Measurements from ENCODE around the gene VWA5B1.
"Not testable (repeated sequence)": the region's sequence is repeated elsewhere in the genome, so short reads cannot be mapped to it uniquely, and the experiment has no call there.

VWA5B1 gene

DNA sequence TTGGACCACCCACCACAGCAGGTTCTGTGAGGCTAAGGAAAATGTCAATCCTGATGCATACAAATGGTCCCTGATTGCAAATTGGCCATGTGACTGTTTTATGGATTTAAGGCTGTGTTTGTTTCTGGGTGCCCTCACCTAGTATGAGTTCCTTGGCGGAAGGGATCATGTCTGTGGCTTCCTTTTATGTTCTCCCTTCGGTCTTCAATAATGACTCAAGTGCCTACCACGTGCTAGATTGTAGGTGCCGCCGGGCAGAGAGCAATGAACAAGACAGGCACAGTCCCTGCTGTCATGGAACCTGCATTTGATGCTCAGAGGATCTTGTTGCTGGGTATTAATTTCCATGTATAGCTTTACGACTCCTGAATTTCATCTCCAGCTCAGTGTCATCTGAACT is 9.8 kb upstream of the VWA5B1 start:
- DNase-seq (ENCODE audit: low read depth, low spot score): no peak

DNA sequence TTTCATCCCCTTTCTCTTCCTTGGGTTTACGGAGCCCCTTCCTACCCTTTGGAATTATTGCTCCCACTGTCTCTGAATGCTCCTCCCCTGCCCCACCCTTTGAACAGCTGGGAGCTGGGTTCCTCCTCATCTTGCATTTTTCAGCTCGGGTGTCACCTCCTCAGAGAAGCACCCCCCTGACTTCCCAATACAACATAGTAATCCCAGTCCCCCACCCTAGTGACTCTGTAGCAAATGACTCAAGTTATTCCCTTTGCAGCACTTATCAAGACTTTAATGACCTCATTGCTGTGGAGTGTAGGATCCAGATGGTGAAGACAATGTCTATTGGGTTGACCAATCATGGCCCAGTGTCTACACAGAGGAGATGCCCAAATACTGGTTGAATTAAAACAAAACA is 8.9 kb upstream of the VWA5B1 start:
- DNase-seq (ENCODE audit: low read depth, low spot score): no peak

DNA sequence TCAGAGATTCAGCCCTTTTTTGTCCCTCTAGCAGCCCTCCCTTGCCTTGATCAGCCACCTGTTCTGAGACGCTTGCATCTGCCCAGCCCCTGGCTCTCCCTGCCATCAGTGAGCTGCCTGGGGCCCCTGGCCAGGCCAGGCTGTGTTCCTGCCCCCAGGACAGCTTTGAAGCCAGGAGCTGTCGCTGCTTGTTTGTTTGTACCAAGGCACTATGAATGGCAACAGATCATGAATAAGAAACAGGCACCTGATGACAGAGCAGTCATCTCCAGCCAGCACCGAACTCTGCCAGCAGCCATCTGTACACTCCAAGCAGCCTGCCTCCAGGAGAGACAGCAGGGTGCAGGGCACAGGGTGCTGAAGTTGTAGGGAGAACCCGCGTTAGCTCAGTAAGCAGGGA is 8.1 kb upstream of the VWA5B1 start:
- DNase-seq (ENCODE audit: low read depth, low spot score): no peak

DNA sequence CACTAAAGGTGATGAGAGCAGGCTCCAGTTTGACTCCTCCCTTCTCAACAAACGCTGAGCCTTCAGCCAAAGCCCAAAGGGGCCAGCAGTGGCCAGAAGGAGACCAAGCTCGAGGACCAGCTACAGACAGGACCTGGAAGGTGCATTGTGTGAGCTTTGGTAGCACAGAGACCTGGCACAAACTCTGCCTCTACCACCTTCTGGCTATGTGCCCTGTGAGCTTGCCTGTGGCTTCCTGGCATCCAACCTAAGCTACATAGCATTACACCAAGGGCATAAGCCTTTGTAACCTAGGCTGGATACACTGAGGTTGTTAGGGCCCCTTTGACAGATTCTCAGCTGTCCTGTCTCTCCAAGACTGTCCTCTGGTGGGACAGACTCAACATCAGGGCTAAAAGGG is 6.6 kb upstream of the VWA5B1 start:
- DNase-seq (ENCODE audit: low read depth, low spot score): no peak

DNA sequence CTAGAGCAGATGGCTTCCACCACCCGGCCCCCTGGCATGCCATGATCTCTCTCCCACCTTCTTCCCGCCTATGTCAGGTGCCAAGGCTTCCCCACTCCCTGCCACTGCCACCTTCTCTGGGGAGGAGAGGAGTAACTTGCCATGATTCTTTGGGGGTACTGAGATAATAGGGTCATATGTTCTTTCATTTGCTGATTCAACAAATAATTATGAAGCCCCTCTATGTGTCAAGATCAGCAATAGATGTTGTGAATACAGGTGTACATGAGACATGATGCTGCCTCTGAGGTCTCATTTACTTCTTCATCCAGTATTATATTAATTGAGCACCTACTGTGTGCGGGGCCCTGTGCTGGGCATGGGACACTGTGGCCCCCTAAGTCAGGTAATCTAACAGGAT is 6.0 kb upstream of the VWA5B1 start:
- DNase-seq (ENCODE audit: low read depth, low spot score): no peak

DNA sequence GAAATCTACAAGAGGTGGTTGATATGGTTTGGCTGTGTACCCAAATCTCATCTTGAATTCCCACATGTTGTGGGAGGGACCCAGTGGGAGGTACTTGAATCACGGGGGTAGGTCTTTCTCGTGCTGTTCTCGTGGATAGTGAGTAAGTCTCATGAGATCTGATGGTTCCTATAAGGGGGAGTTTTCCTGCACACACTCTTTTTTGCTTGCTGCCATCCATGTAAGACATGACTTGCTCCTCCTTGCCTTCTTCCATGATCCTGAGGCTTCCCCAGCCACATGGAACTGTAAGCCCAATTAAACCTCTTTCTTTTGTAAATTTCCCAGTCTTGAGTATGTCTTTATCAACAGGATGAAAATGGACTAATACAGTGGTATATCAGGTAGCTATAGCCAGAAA is 5.2 kb upstream of the VWA5B1 start:
- DNase-seq (ENCODE audit: low read depth, low spot score): no peak

DNA sequence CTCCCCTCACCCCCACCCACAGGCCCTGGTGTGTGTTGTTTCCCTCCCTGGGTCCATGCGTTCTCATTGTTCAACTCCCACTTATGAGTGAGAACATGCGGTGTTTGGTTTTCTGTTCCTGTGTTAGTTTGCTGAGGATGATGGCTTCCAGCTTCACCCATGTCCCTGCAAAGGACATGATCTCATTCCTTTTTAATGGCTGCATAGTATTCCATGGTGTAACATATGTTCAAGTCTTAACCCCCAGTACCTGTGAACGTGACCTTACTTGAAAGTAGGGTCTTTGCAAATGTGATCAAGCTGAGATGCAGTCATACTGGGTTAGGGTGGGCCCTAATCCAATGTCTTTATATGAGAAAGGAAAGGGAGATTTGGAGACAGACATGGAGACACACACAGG is 3.0 kb upstream of the VWA5B1 start:
- DNase-seq (ENCODE audit: low read depth, low spot score): not testable (repeated sequence)

DNA sequence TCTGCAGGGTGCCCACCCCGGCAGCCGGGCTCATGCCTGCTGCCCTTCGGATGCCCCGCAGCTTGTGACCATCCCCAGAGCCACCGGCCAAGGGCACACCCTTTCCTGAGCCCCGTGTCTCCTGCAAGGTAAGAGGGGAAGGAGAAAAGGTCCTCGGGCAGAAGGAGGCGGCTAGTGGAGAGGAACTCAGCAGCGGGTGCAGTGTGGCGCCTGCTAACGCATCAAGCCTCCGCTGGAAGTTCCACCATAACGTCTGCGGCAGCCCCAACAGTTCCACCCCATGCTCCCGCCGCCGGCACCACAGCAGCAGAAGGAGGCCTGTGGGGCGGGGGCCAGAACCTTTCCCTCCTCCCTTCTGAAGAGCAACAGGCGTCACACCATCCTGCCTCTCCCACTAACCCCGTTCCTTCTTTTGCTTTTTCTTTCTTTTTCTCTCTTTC is 990 bp downstream of the VWA5B1 start:
- peak; percentile 33 for DNase-seq (ENCODE audit: low read depth, low spot score)

DNA sequence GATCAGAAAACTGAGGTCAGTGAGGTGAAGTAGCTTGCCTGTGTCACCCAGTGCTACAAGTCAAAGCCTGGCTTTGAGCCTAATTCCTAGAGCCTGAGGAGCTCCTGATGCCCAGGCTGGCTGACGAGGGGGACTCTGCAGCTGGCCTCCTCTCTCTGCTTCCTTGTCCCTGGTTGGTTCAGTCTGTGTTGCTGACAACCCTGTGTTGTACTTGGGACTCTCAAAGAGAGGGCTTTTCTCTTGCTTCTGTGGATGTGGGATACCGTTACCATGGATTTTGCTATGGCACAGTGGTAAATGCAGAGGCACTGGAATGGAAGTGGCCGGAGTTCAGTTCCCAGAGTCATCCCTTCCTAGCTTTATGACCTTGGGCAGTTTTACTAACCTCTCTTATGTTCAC is 8.0 kb downstream of the VWA5B1 start:
- no peak for DNase-seq (ENCODE audit: low read depth, low spot score)

DNA sequence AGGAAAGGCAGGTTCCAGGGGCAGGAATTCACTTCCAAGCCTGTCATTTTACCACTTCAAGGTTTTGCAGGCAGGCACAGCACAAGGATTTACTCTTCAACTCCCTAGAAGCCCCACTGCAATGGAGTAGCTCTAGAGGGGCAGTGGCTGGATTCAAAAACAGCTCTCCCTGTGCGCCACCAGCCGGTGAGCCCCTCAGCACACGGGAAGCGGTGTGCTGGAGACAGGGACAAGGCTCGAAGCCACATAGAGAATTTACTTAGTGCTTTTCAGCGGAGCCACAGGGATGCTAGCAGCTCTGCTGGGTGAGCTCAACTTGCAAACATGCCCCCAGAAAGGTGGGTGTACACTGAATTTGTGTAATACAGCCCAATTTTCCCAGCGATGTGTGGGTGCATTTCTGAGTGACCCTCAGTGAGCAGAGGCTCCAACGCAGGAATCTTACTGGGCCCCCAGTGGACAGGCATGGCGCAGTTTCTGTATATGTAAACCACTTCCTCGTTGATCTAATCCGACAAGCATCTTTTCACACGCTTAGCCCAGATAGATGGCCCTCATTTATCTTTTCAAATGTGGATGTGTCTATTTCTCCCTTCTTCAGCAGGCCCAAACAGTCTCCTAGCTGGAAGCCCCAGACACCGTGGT is 10.9 kb downstream of the VWA5B1 start:
- no peak for DNase-seq (ENCODE audit: low read depth, low spot score)

DNA sequence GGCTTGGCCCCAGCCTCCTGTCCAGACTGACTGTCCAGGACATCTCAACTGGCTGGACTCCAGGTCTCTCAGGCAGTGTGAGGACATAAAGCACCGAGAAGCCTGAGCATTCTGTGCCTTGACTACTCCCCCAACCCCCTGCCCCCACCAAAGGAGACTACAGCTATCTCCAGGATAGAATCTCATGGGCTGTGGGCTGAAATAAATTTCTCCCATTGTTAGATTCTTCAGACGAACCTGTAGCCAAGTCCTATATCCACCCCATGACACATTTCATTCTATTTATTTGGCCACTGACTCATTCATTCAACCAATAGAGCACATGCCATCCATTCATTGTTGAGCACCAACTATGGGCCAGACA is 11.4 kb downstream of the VWA5B1 start:
- DNase-seq (ENCODE audit: low read depth, low spot score): peak; percentile 55

DNA sequence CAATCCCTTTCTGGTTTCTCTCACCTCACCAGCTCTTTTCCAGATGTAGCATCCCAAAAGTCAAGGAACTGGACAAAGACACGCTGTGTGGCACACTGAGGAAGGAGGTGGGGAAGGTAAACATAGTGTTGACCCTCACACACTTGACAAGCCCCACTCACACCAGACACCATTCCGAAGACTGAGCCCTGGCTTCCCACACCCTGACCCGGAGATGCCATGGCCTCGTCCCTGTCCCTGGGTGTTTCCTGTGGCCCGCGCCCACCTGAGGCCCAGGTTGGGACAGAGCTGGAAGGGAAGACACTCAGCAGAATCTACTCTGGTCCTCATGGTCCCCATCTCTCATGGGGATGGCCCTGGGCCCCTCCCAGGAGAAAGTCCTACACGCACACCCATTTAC is 16.4 kb downstream of the VWA5B1 start:
- DNase-seq (ENCODE audit: low read depth, low spot score): no peak

DNA sequence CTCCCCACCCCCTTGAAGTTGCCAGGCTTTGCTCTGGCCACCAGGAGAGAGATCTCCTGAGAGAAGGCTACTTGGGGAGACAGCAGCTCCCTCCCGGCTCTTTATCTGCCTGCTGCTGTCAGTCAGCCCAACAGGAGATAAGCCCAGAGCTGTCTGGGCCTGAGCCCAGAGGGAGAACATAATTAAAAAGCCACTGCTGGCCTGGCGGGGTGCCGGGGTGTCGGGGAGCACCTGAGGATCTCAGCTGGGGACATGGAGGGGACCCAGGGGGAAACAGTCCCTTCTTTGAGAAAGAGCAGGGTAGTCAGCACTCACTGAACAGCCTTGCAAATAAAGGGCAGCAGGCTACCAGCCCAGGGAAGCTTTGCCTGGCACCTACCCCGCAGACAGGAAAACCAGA is 17.9 kb downstream of the VWA5B1 start:
- no peak for DNase-seq (ENCODE audit: low read depth, low spot score)

DNA sequence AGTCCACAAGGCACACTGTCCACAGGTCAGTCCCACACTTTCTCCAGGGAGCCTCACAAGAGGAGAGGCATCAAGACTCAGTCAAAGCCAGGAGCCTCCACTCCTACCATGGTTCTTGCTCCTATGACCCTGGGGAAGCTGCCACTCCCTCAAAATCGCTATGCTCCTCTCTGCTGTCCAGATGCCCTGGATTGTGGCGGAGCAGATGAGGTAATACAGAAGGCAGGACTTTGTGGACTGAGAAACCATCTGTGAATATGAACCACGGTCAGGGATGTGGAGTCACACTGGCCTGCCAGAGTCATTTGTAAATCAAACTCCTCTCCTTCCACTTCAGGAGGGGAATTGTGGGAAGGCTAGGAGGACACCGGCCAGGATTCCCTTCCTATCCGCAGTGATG is 20.6 kb downstream of the VWA5B1 start:
- DNase-seq (ENCODE audit: low read depth, low spot score): no peak

DNA sequence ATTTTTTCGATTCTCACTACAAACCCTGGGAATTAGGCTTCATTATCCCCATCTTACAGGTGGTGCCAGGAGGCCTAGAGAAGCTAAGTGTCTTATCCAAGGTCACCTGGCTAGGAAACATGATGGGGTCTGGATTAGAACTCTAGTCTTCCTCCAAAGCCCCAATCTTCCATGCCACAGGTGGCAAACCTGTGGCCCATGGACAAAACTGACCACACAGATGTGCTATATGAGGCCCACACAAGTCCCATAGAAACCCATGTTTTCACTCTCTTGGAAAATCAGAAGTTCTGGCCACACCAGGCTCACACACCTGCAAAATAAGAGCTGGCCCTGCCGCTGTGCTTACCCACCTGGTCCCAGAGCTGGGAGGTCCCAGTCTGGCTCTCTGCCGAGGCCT is 21.6 kb downstream of the VWA5B1 start:
- no peak for DNase-seq (ENCODE audit: low read depth, low spot score)

DNA sequence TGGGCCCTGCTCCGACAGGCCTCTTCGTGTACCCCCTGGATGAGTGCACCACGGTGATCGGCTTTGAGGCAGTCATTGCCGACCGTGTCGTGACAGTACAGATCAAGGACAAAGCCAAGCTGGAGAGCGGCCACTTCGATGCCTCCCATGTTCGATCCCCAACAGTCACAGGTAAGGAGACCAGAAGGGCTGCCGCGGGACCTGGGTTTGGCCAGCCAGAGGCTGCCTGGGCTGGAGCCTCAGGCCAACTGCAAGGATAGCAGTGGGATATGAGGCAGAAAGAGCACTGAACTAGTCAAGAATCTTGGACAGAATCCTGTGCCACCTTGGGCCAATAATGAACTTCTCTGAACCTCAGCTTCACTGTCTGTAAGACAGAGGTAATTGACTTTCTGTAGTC is 22.1 kb downstream of the VWA5B1 start:
- no peak for DNase-seq (ENCODE audit: low read depth, low spot score)

DNA sequence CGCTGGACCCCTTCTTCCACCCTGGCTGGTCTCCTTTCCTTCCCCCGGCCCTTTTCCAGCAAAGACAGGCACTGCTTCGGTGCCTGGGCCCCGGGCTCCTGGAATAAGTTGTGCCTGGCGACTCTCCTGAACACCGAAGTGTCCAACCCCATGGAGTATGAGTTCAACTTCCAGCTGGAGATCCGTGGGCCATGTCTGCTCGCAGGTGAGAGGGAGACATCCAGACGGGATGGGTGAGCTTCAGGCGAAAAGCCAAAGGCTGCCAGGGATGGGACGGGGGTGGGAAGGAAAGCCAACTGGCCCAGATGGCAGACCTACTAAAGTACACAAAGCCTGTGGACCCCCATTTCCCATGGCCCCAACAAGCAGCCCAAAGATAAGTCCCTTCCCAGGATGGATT is 26.8 kb downstream of the VWA5B1 start:
- no peak for DNase-seq (ENCODE audit: low read depth, low spot score)

DNA sequence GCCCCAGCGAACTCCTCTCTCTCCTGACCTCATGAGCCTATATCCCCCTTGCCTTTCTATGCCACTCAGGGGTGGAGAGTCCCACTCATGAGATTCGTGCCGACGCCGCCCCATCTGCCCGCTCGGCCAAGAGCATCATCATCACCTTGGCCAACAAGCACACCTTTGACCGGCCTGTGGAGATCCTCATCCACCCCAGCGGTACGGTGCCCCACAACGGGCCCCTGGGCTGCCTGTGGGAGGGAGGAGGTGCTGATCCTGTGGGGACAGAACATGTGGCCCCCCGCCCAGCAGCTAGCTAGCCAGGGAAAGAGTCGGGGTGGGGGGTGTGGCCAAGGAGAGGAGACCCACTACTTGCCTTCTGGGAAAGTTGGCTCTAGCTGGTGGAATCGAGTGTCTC is 27.8 kb downstream of the VWA5B1 start:
- DNase-seq (ENCODE audit: low read depth, low spot score): no peak

DNA sequence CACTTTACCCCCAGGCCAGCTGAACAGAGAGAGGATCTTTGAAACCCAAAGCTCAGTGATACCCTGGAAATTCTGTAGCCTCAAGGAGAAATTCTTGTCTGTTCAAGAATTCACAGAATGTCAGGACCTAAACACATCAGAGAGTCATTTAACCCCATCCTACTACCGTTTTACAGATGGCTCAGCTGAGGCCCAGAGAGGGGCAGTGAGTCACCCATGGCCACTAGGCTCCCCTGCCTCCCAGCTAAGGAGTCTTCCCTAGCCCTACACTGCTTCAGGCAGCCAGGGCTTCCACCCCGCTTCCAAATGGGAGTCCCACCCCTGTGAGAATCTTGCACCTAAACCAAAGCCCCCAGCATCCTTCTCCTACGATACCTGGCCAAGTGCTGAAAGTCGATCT is 28.3 kb downstream of the VWA5B1 start:
- no peak for DNase-seq (ENCODE audit: low read depth, low spot score)

DNA sequence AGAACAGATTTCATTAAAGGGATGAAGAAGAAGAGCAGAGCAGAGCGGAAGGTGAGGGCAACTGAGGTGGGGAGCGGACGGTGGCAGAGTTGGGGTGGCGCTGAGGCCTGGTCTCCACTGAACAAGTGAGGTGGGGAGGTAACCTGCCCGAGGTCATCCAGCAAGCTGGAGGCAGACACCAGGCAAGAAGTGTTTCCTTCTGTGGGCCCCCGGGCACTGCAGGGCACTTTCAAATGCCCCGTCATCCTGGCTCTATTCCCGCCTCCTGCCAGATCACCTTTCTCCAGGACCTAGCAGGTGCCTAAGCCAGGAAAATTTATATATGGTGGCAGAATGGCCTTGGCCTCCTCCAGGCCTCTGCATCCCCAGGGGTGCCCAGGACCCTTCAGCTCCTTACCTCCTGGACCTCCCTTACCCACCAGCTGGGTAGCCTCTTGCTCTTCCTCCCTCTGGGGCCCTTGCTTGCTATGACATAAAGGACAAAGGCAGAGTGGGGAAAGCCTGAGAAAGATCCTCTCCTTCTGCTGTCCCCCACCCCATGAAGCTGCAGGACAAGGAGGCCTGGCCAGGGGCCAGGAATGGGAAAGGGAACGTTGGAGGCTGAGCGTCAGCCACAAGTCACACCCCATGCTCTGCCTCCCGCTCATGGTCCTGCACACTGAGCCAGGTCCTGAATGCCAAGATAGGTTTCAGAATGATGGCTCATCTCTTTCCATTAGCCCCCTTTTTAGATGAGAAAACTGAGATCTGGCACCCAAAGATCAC is 29.0 kb downstream of the VWA5B1 start:
- DNase-seq (ENCODE audit: low read depth, low spot score): no peak

DNA sequence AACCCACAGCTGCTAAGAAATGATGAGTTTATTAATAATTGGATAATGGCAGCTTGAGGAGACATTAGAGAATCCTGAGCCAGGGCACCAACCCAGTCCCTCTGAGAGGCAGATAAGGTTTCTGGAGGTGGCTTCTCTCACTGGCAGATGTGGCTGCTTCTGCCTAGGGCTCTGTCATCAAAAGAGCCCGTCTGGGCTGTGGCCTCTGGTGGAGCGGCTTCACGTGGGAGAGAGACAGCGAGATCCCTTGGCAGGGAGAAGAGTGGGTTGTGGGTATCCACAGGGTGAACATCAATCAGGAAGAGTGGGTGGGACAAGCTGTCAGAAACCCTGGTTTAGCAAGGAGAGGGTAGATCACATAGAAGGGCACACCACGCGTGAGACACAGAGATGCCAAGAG is 30.0 kb downstream of the VWA5B1 start:
- DNase-seq (ENCODE audit: low read depth, low spot score): no peak

DNA sequence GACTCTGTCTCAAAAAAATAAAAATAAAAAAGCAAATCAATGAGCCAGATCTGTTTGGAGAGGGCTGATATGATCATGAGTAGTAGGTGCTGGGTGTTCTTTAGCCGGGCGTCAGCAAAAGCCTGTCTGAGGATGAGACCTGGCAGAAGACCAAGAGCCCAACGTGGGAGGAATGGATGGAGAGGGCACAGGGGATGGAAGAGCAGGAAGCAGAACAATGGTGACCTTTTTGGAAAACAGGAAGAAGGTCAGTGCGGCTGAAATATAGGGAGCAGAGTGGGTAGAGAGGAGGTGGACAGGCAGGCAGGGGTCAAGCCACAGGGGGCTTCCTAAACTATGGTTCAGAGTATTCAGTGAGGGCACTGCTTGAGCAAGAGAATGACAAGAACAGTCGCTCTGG is 30.9 kb downstream of the VWA5B1 start:
- no peak for DNase-seq (ENCODE audit: low read depth, low spot score)

DNA sequence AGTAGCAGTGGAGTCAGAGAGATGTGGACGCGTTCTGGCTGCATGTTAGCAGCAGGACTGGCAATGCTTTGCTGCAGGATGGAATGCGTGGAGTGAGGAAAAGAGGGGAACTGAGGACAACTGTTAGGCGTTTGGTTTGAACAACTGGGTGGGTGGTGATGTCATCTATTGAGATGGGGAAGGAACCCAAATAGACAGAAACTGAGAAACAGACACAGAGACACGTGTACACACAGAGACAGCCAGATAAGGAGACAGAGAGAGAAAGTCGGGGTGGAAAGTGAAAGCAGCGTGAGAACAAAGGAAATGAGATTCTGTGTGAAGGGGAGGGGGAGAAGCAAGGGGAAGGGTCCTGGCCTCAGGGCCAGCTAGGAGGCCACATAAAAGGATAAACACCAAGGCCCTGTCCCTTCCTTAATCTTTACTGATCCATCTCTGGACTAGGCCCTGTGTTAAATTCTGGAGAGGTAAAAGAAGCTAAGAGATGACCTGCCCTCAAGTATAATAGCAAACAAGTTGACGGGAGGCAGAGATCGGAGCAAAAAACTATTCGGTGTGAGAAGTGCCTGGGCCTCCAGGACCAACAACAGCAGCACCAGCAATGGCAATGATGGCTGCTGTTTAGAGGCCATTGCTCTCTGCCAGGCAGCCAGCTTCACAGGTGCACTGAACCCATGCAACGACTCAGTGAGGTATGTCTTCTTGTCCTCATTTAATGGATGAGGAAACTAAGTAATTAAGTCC is 31.6 kb downstream of the VWA5B1 start:
- no peak for DNase-seq (ENCODE audit: low read depth, low spot score)

All from astrocyte of the hippocampus (primary cell).